Gastroesophageal sphincter (tissue), 3 donors: ENCODE results near the gene WWP2.

Experiments
- EP300 ChIP-seq: sonication (generic); formaldehyde crosslinking; IDR thresholded peaks from one replicate; pipeline ENCODE4 v1.6.1; 2017; ENCODE audit warnings: antibody characterized with exemption, mild to moderate bottlenecking
- POLR2A ChIP-seq, 2 donors: fragments of 450-650 bp; IDR thresholded peaks; one replicate each; pipeline ENCODE4 v1.6.1; 2017; ENCODE audit warnings: antibody characterized with exemption in 2 of 2, mild to moderate bottlenecking in 2 of 2, moderate library complexity in 1 of 2
- POLR2AphosphoS5 ChIP-seq: sonication (generic); formaldehyde crosslinking; IDR thresholded peaks from one replicate; pipeline ENCODE4 v1.6.1; 2017; ENCODE audit warnings: antibody characterized with exemption
- TF ChIP-seq, protein P1 (sequence below), 4 experiments: fragments of 200-600 bp in 2 of 4; fragments of 450-650 bp in 2 of 4; sonication (generic) in 1 of 4; IDR thresholded peaks; one replicate each; pipeline ENCODE4 v1.5.1; 2017 to 2019; ENCODE audit warnings: antibody characterized with exemption in 4 of 4, mild to moderate bottlenecking in 2 of 4, moderate library complexity in 2 of 4

DNA sequence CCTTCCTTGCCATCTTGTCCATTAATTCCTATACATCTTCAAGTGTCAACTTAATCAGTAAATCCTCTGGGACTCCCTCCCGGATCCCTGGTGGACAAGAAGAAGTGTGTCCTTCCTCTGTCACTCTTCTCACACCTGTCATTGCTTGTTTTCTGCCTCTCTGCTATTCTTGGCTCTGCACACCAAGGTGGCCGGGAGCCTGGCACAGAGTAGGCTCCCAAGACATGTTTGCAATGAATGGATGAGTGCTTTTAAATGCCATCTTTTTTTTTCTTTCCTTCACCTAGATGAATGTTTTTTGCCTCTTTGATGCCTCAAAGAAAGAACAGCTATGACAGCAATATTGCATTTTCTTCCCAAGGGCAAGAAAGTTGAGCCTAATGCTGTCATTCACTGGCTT, 131.0 kb downstream of the WWP2 start:
- TF ChIP-seq POLR2AphosphoS5 (no peak), EP300 (no peak), POLR2A (IDR thresholded peaks at IDR 0.05) (no peak)
- TF ChIP-seq, protein P1, sequence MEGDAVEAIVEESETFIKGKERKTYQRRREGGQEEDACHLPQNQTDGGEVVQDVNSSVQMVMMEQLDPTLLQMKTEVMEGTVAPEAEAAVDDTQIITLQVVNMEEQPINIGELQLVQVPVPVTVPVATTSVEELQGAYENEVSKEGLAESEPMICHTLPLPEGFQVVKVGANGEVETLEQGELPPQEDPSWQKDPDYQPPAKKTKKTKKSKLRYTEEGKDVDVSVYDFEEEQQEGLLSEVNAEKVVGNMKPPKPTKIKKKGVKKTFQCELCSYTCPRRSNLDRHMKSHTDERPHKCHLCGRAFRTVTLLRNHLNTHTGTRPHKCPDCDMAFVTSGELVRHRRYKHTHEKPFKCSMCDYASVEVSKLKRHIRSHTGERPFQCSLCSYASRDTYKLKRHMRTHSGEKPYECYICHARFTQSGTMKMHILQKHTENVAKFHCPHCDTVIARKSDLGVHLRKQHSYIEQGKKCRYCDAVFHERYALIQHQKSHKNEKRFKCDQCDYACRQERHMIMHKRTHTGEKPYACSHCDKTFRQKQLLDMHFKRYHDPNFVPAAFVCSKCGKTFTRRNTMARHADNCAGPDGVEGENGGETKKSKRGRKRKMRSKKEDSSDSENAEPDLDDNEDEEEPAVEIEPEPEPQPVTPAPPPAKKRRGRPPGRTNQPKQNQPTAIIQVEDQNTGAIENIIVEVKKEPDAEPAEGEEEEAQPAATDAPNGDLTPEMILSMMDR (IDR thresholded peaks at IDR 0.05), result no peak
